ENCODE results near the gene ANKRD11. TPM values are rescaled to one million over a fixed set of nuclear protein-coding genes. Genes with fewer than 3 reads are reported as not detected.
"Not testable (repeated sequence)": the region's sequence is repeated elsewhere in the genome, so short reads cannot be mapped to it uniquely, and the experiment has no call there.

Gene ANKRD11
- total RNA-seq, 1 experiment from 2014 or later: 47.0 TPM

DNA sequence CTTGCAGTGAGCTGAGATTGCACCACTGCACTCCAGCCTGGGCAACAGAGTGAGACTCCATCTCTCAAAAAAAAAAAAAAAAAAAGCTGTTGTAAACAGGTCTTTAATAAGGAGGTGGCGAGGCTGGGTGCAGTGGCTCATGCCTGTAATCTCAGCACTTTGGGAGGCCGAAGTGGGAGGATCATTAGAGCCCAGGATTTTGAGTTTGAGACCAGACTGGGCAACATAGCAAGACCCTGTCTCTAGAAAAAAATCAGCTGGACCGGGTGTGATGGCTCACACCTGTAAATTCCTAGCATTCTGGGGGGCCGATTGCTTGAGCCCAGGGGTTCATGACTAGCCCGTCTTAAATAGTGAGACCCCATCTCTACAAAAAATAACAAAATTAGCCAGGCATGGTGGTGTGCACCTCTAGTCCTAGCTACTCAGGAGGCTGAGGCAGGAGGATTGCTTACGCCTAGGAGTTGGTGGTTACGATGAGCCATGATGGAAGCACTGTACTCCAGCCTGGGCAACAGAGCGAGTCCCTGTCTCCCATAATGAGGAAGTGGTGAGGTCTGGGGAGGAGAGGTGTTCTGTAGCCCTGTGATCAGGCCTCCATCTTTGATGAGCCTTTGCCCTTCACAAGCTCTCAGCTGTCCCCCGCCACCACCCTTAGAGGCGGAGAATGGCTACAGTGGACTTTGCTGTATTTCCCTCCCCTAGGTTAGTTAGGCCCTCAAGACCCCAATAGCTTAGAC lies 236.6 kb downstream of the ANKRD11 start:
- in situ Hi-C loops (cut with HindIII; ENCODE audit: low pct_unique_long_range_greater_than_20kb, low sequenced_read_pairs): no loop called here
- no peak for DNase-seq (ENCODE audit: low read depth, low spot score)

GRCh38 chr16:89248196-89248982 lies 242.0 kb downstream of the ANKRD11 start:
- in situ Hi-C loops (cut with HindIII; ENCODE audit: low pct_unique_long_range_greater_than_20kb, low sequenced_read_pairs): no loop called here
- no peak for DNase-seq (ENCODE audit: low read depth, low spot score)

- DNase-seq (ENCODE audit: low read depth, low spot score); in situ Hi-C loops (cut with HindIII; ENCODE audit: low pct_unique_long_range_greater_than_20kb, low sequenced_read_pairs): not testable (repeated sequence)
Observed at GRCh38 chr16:89247734-89248075, 242.7 kb downstream of the ANKRD11 start.

DNA sequence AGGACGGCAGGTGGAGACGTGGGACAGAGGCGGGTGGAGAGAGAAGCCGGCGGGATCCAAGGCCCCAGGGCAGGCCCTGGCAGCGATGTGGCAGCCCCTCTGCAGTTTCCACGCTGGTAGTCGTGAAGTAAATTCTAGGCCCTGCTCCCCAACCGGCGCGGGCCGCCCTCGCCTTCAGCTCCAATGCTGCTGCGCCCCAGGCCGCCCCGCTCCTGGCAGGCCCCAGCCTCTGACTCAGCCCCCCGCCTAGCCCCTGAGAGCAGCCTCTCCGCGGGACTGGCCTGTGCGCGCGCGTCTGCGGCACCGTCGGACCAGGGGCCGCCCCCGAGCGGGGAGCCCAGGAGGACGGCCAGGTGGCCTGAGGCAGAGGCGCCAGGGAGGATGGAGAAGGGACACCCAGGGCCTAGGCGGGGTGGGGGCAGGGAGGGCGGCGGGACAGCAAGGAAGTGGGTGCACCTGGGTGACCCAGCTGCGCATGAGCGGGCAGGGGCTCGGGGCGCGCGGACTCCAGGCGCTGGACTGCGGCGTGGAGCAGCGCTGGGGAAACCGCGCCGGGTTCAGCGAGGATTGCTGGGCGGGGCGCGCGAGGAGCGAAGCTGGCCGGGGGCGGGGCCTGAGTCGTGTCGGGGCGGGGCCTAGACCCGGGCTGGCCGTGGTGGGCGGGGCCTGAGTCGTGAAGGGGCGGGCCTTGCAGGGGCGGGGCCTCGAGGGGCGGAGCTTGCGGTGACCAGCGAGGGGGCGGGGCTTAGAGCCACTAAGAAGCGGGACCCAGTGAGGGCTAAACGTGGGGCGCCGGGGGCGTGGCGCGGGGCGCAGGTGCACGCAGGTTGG lies 243.2 kb downstream of the ANKRD11 start:
- peak; percentile 50 for DNase-seq (ENCODE audit: low read depth, low spot score)
- in situ Hi-C loops (cut with HindIII; ENCODE audit: low pct_unique_long_range_greater_than_20kb, low sequenced_read_pairs): no loop called here

DNA sequence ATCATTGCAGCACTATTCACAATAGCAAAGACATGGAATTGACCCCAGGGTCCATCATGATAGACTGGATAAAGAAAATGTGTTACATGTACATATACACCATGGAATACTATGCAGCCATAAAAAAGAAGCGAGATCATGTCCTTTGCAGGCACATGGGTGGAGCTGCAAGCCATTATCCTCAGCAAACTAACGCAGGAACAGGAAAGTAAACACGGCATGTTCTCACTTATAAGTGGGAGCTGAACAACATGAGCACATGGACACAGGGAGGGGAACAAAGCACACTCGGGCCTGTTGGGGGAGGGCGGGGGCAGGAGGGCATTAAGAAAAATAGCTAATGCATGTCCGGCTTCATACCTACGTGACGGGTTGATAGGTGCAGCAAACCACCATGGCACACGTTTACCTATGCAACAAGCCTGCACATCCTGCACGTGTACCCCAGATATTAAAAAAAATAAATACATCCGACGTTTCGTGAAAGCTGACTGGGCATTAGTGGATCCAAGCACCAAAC lies 243.9 kb downstream of the ANKRD11 start:
- no peak for DNase-seq (ENCODE audit: low read depth, low spot score)
- in situ Hi-C loops (cut with HindIII; ENCODE audit: low pct_unique_long_range_greater_than_20kb, low sequenced_read_pairs): no loop called here

GRCh38 chr16:89244754-89245153 lies 245.6 kb downstream of the ANKRD11 start:
- in situ Hi-C loops (cut with HindIII; ENCODE audit: low pct_unique_long_range_greater_than_20kb, low sequenced_read_pairs): no loop called here
- no peak for DNase-seq (ENCODE audit: low read depth, low spot score)

DNA sequence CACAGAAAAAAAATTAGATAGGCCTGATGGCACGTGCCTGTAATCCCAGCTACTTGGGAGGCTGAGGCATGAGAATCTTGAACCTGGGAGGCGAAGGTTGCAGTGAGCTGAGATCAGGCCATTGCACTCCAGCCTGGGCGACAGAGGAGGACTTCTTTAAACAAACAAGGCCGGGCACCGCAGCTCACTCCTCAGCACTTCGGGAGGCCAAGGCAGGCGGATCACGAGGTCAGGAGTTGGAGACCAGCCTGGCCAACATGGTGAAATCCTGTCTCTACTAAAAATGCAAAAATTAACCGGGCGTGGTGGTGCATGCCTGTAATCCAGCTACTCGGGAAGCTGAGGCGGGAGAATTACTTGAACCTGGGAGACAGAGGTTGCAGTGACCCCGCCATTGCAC lies 246.1 kb downstream of the ANKRD11 start:
- DNase-seq (ENCODE audit: low read depth, low spot score); in situ Hi-C loops (cut with HindIII; ENCODE audit: low pct_unique_long_range_greater_than_20kb, low sequenced_read_pairs): not testable (repeated sequence)

DNA sequence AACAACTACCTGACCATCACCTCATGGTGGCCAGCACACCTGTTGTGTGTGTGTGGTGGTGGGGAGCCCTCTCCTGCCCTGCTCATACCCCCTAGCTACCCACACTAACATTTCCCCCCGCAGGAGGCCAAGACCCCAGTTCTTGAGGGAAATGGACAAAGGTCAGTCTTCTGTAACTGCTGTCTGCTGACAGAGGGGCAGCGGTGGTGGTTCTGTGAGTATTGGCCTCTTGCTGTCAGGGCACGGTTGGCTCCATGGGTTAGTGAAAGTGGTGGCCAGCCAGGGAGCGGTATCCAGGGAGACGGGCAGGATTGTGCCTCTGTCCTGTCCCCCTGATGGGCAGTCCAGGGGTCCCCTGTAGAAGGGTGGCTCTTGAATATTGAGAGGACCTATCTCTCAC lies 246.7 kb downstream of the ANKRD11 start:
- DNase-seq (ENCODE audit: low read depth, low spot score): no peak
- in situ Hi-C loops (cut with HindIII; ENCODE audit: low pct_unique_long_range_greater_than_20kb, low sequenced_read_pairs): no loop called here

DNA sequence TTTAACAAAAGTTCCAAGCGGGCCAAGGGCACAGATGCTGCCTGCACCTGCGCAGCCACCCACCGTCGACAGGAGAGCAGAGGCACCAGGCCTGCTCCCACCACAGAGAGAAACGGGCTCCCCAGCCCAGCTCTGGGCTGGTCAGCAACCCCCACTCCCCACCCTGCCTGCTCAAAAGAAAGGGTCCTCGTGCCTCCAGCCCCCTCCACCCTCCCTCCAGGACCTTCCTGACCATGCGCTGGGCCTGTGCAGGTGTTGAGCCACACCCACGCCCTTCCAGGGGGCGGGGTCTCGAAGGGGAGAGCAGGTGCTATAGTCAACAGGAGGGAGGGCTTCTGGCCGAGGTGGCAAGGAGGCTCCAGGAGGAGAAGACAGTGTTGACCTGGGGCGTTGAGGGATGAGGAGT lies 247.6 kb downstream of the ANKRD11 start:
- no peak for DNase-seq (ENCODE audit: low read depth, low spot score)
- in situ Hi-C loops (cut with HindIII; ENCODE audit: low pct_unique_long_range_greater_than_20kb, low sequenced_read_pairs): no loop called here

- DNase-seq (ENCODE audit: low read depth, low spot score): peak; percentile 72
- in situ Hi-C loops (cut with HindIII; ENCODE audit: low pct_unique_long_range_greater_than_20kb, low sequenced_read_pairs): no loop called here
Observed at GRCh38 chr16:89241187-89242007, 249.0 kb downstream of the ANKRD11 start.

DNA sequence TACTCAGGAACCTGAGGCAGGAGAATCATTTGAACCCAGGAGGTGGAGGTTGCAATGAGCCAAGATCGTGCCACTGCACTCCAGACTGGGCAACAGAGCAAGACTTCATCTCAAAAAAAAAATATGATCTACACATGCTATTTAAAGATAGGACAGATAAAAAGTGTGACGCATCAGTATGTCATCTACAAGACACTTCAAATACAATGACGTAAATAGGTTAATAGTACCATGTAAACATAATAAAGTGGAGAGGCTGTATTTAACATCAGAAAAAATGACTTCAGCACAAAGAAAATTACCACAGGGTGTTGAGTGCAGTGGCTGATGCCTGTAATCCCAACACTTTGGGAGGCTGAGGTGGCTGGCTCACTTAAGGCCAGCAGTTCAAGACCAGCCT lies 252.6 kb downstream of the ANKRD11 start:
- no peak for DNase-seq (ENCODE audit: low read depth, low spot score)
- in situ Hi-C loops (cut with HindIII; ENCODE audit: low pct_unique_long_range_greater_than_20kb, low sequenced_read_pairs): no loop called here

GRCh38 chr16:89233678-89234490 lies 256.5 kb downstream of the ANKRD11 start:
- in situ Hi-C loops (cut with HindIII; ENCODE audit: low pct_unique_long_range_greater_than_20kb, low sequenced_read_pairs): no loop called here
- DNase-seq (ENCODE audit: low read depth, low spot score): no peak

DNA sequence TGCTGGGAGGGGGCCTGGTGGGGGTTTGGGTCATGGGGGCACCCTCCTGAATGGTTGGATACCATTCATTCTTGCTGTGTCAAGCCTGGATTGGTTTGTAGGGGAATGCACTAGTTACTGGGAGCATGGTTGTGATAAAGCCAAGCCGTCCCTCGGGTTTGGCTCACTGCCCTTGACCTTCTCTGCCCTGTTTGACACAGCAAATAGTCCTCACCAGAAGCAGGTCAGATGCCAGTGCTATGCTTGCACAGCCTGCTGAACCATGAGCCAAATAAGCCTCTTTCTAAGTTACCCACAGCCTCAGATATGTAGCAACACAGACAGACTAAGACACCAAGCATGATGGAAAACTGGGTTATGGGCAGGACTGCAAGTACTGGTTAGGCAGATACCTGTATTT lies 258.3 kb downstream of the ANKRD11 start:
- in situ Hi-C loops (cut with HindIII; ENCODE audit: low pct_unique_long_range_greater_than_20kb, low sequenced_read_pairs): no loop called here
- DNase-seq (ENCODE audit: low read depth, low spot score): no peak

DNA sequence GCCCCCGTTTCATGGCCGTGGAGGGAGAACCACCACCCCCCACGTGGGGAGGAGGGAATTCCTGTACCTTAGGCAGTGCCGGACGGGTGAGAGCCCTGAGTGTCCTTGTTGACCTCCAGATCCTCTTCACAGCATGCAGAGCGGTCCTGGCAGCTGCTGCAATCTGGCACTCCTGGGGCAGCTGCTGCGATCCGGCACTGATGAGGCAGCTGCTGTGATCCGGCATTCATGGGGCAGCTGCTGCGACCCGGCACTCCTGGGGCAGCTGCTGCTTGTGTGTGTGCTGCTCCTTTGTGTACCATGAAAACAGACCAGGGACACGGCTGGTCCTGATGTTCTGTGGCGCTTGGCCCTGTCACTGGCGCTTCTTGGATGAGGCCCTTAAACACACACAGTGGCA lies 260.1 kb downstream of the ANKRD11 start:
- no peak for DNase-seq (ENCODE audit: low read depth, low spot score)
- in situ Hi-C loops (cut with HindIII; ENCODE audit: low pct_unique_long_range_greater_than_20kb, low sequenced_read_pairs): no loop called here

- in situ Hi-C loops (cut with HindIII; ENCODE audit: low pct_unique_long_range_greater_than_20kb, low sequenced_read_pairs): no loop called here
- DNase-seq (ENCODE audit: low read depth, low spot score): no peak
Observed at GRCh38 chr16:89224665-89225064, 265.7 kb downstream of the ANKRD11 start.

GRCh38 chr16:89222931-89223330 lies 267.4 kb downstream of the ANKRD11 start:
- in situ Hi-C loops (cut with HindIII; ENCODE audit: low pct_unique_long_range_greater_than_20kb, low sequenced_read_pairs): no loop called here
- no peak for DNase-seq (ENCODE audit: low read depth, low spot score)

DNA sequence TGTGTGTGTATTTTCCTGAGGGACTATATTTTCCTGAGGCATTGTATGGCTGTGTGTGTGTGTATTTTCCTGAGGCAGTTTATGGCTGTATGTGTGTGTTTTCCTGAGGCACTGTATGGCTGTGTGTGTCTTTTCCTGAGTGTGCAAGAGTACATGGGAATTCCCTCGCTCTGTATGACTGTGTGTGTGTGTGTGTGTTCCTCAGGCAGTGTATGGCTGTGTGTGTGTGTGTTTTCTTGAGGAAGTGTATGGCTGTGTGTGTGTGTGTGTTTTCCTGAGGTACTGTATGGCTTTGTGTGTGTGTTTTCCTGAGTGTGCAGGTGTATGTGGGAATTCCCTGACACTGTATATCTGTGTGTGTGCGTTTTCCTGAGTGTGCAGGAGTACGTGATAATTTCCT lies 268.8 kb downstream of the ANKRD11 start:
- DNase-seq (ENCODE audit: low read depth, low spot score): no peak
- in situ Hi-C loops (cut with HindIII; ENCODE audit: low pct_unique_long_range_greater_than_20kb, low sequenced_read_pairs): no loop called here

Measured in SK-MEL-5 (cell line).